HUES48 (cell line): ENCODE measurements around the gene ZDHHC1.

Experiments used
- H3K27ac ChIP-seq: one replicate; pipeline ENCODE4 v1.7.0; 2013; ENCODE audit warnings: low read depth, low read length, inconsistent platforms
- H3K27me3 ChIP-seq: 2 replicates; pipeline ENCODE4 v1.6.1; 2013; ENCODE audit warnings: mild to moderate bottlenecking, low read length; ENCODE audit not compliant: control insufficient read depth, insufficient read depth
- H3K36me3 ChIP-seq: 2 replicates; pipeline ENCODE4 v1.6.1; 2013; ENCODE audit warnings: low read length; ENCODE audit not compliant: control insufficient read depth, insufficient read depth
- H3K4me1 ChIP-seq: 2 replicates; pipeline ENCODE4 v1.6.1; 2013; ENCODE audit warnings: mild to moderate bottlenecking, low read length; ENCODE audit not compliant: control insufficient read depth, insufficient read depth
- H3K4me3 ChIP-seq: 2 replicates; pipeline ENCODE4 v1.5.1; 2013; ENCODE audit warnings: mild to moderate bottlenecking, low read depth, low read length
- H3K9ac ChIP-seq: 2 replicates; pipeline ENCODE4 v1.6.1; 2013; ENCODE audit warnings: mild to moderate bottlenecking, low read depth, low read length, moderate library complexity
- H3K9me3 ChIP-seq: 2 replicates; pipeline ENCODE4 v1.6.1; 2013; ENCODE audit warnings: low read length; ENCODE audit not compliant: control insufficient read depth, insufficient read depth

ZDHHC1 gene

DNA sequence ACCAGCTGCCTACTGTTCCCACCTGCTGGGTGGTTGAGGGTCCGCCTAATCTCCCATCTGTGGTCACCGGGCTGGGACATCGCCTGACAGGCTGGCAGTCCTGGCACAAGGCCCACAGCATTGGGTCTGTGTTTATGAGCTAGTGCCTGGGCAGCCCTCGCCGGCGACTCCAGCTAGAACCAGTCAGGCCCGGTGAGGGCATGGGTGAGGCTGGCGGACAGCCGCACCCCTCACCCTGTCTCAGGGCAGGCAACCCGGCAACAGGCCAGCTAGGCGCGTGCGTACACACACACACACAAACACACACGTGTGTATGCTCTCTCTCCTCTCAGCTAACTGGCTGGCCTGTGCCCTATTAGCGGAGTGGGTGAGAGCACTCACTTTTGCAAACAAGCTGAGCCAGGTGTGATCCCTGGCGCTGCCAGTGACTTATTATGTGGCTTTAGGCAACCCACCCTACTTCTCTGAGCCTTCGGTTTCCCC, 25.0 kb upstream of the ZDHHC1 start:
- Histone ChIP-seq H3K27ac (no peak overlapping the region), H3K4me3 (no peak overlapping the region), H3K36me3 (peaks cover 26% of the 10 kb centered on the region)

DNA sequence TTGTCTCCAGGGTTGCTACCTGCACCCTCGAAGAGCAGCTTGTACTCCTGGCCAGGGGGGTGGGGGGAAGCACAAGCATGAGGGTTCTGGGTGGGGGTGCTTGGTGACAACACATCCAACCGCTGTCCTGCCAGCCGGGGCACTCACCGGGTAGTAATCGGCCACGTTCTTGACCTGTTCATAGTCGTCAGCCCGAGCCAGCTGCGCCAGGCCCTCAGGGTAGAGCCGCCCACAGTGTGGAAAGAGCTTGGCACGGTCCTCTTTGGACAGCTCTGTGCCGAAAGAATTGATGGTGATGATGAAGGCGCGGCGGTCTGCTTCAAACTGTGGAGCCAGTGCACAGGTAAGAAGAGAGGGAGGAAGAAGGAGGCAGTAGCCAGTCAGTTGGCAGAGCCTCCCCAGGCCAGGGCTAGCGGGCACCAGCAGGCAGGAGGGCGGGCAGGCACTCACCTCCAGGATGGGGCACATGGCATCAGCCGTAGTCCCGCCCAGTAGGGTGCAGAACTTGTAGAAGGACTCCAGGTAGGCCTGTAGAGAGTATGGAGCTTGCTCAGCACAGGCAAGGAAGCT, 22.6 kb upstream of the ZDHHC1 start:
- Histone ChIP-seq H3K27me3 (no peaks in the 10 kb centered on the region), H3K4me1 (no peaks in the 10 kb centered on the region), H3K4me3 (no peak overlapping the region), H3K9me3 (no peaks in the 10 kb centered on the region), H3K36me3 (peaks cover 28% of the 10 kb centered on the region), H3K27ac (no peak overlapping the region), H3K9ac (no peak overlapping the region)

More for the DNA sequence above, 25.0 kb upstream of the ZDHHC1 start:
- H3K9me3 ChIP-seq: no peaks in the 10 kb centered on the region
- H3K27me3 ChIP-seq: no peaks in the 10 kb centered on the region
- H3K4me1 ChIP-seq: no peaks in the 10 kb centered on the region; the same call in 1 of the 2 replicates
- H3K9ac ChIP-seq: no peak overlapping the region

DNA sequence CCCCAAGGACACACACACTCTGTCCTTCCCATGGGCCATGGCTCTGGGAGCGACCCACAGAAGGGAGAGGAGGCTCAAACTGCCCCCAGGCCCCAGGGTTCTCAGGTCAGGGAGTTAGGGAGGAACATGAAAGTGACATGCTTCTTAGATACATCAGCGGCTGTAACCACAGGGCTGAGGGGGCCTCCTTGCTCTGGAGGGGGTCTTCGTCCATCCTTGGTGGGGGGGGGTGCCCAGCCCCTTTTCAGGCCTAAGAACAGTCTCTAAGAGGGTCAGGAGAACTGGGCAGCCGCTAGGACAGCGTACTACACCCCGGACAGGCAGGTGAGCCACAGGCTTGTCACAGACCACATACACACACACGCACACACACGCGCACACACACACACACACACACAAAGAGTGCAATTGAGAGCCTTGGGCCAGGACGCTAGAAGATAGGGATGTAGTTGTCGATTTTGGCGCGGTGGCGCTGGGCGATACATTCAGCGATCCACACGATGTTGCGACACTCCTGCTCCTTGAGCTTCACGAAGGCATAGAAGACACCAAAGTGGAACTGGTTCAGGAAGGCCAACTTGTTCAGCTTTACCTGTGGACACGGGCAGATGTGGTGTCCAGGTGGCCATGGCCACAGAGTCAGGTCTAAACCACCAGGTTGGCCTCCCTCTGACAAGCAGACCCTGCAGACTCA, 22.0 kb upstream of the ZDHHC1 start:
- peaks cover 28% of the 10 kb centered on the region for H3K36me3 ChIP-seq
- H3K4me3 ChIP-seq: no peak overlapping the region
- no peaks in the 10 kb centered on the region for H3K27me3 ChIP-seq

DNA sequence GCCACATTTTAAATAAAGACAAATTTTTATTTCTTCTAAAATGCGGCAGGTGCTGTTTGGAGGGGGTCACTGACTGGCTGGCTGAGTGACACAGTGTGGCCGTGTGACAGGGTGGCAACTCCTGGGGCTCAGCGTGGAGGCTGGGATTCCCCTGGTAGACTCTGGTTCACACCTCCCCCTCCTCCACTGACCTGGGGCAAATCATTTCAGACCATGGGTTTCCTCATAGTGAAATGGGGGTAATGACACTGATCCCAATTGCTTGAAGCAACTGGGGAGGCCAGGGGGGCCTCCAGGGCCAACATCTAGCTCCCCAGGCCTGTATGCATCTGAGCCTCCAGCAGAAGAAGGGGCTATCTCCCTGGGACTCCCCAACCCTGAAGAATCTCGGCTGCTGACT, 21.2 kb upstream of the ZDHHC1 start:
- peaks cover 6% of the 10 kb centered on the region; the same call in 1 of the 2 replicates for H3K4me1 ChIP-seq
- H3K9me3 ChIP-seq: no peaks in the 10 kb centered on the region
- no peak overlapping the region for H3K9ac ChIP-seq
- no peak overlapping the region for H3K4me3 ChIP-seq
- H3K27ac ChIP-seq: no peak overlapping the region
- peaks cover 28% of the 10 kb centered on the region for H3K36me3 ChIP-seq
- H3K27me3 ChIP-seq: no peaks in the 10 kb centered on the region

More for the DNA sequence above, 22.0 kb upstream of the ZDHHC1 start:
- no peak overlapping the region for H3K27ac ChIP-seq
- H3K9ac ChIP-seq: no peak overlapping the region
- H3K9me3 ChIP-seq: no peaks in the 10 kb centered on the region
- no peaks in the 10 kb centered on the region for H3K4me1 ChIP-seq

DNA sequence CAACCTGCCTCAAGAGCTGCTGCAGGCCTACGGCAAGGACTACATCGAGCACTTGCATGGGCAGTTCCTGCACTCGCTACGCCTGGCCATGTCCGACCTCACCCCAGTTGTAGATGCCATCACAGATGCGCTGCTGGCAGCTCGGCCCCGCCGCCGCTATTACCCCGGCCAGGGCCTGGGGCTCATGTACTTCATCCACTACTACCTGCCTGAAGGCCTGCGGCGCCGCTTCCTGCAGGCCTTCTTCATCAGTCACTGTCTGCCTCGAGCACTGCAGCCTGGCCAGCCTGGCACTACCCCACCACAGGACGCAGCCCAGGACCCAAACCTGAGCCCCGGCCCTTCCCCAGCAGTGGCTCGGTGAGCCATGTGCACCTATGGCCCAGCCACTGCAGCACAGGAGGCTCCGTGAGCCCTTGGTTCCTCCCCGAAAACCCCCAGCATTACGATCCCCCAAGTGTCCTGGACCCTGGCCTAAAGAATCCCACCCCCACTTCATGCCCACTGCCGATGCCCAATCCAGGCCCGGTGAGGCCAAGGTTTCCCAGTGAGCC, 20.4 kb upstream of the ZDHHC1 start:
- Histone ChIP-seq H3K9ac (no peak overlapping the region), H3K9me3 (no peaks in the 10 kb centered on the region), H3K27me3 (no peaks in the 10 kb centered on the region), H3K4me1 (peaks cover 12% of the 10 kb centered on the region), H3K36me3 (peaks cover 28% of the 10 kb centered on the region), H3K27ac (no peak overlapping the region), H3K4me3 (no peak overlapping the region)

DNA sequence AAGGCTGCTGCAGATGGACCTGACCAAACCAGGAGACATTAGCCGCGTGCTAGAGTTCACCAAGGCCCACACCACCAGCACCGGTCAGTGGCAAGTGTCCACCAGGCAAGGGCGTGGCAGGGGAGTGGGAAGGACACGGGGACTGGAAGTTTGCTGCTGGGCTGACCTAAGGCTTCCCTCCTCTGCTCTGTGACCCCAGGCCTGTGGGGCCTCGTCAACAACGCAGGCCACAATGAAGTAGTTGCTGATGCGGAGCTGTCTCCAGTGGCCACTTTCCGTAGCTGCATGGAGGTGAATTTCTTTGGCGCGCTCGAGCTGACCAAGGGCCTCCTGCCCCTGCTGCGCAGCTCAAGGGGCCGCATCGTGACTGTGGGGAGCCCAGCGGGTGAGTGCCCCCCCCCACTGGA, 19.5 kb upstream of the ZDHHC1 start:
- H3K27ac ChIP-seq: no peak overlapping the region
- no peak overlapping the region for H3K4me3 ChIP-seq
- no peaks in the 10 kb centered on the region for H3K9me3 ChIP-seq
- H3K9ac ChIP-seq: no peak overlapping the region
- H3K36me3 ChIP-seq: peaks cover 28% of the 10 kb centered on the region
- H3K4me1 ChIP-seq: peaks cover 14% of the 10 kb centered on the region
- no peaks in the 10 kb centered on the region for H3K27me3 ChIP-seq

DNA sequence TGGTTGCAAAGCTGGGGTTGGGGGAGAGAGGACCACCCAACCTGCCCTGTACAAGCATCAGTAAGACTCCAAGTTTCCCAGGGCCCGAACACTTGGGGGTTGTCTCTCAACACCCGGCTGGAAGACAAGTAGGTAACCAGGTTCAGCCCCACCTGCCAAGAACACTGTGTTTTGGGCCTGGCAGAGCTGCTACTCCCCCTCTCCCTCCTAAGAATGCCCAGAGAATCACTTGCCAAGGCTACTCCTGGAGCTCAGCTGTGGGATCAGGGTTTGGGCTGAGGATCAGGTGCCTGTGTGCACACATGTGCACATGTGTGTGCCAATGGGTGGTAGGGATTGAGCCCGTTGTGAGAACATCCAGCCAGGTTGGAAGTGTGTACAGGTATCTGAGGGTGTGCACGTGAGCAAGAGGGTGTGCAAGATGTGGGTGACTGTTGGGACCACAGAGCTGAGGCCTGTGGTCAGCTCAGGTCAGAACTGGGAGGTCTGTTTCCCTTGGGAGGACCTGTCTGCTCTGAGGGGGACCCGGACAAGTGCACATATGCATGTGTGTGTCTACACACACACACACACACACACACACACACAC, 16.9 kb upstream of the ZDHHC1 start:
- Histone ChIP-seq H3K27me3 (peaks cover 19% of the 10 kb centered on the region), H3K9me3 (no peaks in the 10 kb centered on the region), H3K36me3 (peaks cover 21% of the 10 kb centered on the region), H3K4me3 (no peak overlapping the region), H3K27ac (no peak overlapping the region), H3K9ac (no peak overlapping the region), H3K4me1 (peaks cover 27% of the 10 kb centered on the region)

DNA sequence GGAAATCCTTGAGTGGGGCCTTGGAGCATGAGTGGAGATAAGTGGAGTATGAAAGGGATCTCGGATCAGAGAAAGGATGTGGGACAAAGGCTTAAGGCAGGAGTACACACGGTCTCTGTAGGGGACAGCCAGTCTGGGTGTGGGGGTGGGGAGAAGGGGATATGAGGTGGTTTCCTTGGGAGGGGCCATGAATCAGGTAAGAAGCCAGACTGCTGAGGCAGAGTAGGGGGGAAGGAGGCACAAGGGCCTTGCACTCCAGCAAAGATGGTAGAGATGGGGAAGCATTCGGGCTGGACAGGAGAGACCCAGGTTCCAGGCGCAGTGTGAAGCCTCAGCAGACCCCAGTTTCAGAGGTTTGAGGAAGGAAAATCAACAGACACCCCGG, 16.2 kb upstream of the ZDHHC1 start:
- Histone ChIP-seq H3K4me1 (peaks cover 27% of the 10 kb centered on the region), H3K36me3 (peaks cover 14% of the 10 kb centered on the region), H3K4me3 (peak overlapping the region; percentile 50), H3K27ac (no peak overlapping the region), H3K9me3 (no peaks in the 10 kb centered on the region), H3K27me3 (peaks cover 19% of the 10 kb centered on the region), H3K9ac (peak overlapping the region; percentile 44)

DNA sequence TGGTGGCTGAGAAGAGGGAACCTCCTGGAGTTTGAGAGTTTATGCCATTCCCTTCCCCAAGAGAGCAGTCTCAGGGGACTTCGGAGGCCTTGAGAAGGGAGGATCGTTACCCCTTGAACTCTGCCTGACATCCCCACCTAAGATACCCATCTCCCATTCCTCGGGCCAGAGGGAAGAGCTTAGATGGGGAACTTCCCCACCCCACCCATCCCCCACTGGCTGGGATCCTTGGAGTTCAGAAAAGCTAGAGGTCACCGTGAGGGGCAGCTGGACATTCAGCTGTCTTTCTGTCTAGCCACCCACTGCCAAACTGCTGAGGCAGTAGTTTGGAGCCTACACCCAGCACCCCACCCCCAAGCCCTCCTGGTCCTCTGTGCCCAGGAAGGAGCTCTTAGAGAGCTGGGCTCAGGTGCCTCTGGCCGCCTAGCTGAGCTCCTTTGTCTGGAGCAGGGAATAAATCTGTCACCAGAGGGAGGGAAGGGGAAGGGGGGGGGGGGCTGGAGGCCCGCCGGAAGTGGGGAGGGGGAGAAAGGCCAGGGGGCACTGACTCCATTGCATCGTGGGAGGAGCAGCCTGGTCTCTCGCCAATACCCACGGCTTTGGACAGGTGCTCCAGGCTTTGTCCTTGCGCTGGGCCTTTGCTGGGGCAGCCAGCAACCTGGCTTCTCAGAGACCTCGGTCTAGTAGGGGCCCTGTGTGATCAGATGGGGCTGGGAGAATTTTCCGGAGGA, 15.7 kb upstream of the ZDHHC1 start:
- Histone ChIP-seq H3K4me3 (peak overlapping the region; percentile 88), H3K36me3 (peaks cover 8% of the 10 kb centered on the region), H3K27ac (no peak overlapping the region), H3K4me1 (peaks cover 27% of the 10 kb centered on the region), H3K9ac (peak overlapping the region; percentile 57), H3K27me3 (peaks cover 21% of the 10 kb centered on the region), H3K9me3 (no peaks in the 10 kb centered on the region)

DNA sequence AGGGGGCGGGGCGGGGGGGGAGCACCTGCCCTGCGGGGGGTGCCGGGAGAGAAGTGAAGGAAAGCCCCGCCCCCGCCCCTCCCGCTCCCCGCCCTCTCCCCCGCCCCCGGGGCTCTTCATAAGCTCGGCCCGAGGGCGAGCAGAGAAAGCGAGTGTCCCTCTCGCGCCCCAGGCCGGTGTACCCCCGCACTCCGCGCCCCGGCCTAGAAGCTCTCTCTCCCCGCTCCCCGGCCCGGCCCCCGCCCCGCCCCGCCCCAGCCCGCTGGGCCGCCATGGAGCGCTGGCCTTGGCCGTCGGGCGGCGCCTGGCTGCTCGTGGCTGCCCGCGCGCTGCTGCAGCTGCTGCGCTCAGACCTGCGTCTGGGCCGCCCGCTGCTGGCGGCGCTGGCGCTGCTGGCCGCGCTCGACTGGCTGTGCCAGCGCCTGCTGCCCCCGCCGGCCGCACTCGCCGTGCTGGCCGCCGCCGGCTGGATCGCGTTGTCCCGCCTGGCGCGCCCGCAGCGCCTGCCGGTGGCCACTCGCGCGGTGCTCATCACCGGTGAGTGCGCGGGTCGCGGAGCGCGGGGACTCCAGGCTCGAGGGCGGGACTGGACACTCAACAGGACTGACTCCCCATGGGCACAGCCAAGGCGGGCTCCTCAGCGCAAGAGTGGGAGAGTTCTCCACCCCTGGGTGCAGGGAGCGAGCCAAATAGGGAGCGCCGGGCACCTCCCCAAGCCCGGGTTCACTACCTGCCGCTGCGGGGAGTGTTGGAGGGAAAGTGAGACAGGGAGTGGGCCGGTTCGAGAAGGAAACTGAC, 14.9 kb upstream of the ZDHHC1 start, which contains the start of gene HSD11B2:
Gene HSD11B2 (plus strand): TSS at position 145 of the 798 bp plus-strand sequence. CDS start 128 bp downstream, at position 273.
- H3K9ac ChIP-seq: peak within 1 kb of the TSS; percentile 74
- H3K9me3 ChIP-seq: no peaks in the 10 kb centered on the region
- H3K36me3 ChIP-seq: 0 out of 2 replicates have a peak, but pooled peaks cover 3% of the 10 kb centered on the region
- peaks cover 27% of the 10 kb centered on the region for H3K4me1 ChIP-seq
- peak within 1 kb of the TSS; percentile 88 for H3K4me3 ChIP-seq
- peaks cover 22% of the 10 kb centered on the region for H3K27me3 ChIP-seq
- peak within 1 kb of the TSS; percentile 27 for H3K27ac ChIP-seq
